Choroid plexus epithelial cell (primary cell): Measurements from ENCODE around the gene HNF1B.

Experiments used
- DNase-seq: peaks from one replicate; pipeline ENCODE4 v3.0.0-alpha.2; 2010; ENCODE audit warnings: low read depth
- H3K4me3 ChIP-seq: 2 replicates; pipeline ENCODE4 v1.5.1; 2011; ENCODE audit warnings: low read depth, mild to moderate bottlenecking, control low read depth, low read length, moderate library complexity
- TF ChIP-seq, protein P1 (sequence below): conservative IDR thresholded peaks from 2 replicates; pipeline ENCODE4 v1.5.1; 2011; ENCODE audit warnings: low read depth, mild to moderate bottlenecking, control low read depth, inconsistent platforms, low read length, moderate library complexity

HNF1B gene

GRCh38 chr17:37699285-37699973 is 45.4 kb downstream of the HNF1B start:
- no peak overlapping the region for H3K4me3 ChIP-seq
- TF ChIP-seq, protein P1, sequence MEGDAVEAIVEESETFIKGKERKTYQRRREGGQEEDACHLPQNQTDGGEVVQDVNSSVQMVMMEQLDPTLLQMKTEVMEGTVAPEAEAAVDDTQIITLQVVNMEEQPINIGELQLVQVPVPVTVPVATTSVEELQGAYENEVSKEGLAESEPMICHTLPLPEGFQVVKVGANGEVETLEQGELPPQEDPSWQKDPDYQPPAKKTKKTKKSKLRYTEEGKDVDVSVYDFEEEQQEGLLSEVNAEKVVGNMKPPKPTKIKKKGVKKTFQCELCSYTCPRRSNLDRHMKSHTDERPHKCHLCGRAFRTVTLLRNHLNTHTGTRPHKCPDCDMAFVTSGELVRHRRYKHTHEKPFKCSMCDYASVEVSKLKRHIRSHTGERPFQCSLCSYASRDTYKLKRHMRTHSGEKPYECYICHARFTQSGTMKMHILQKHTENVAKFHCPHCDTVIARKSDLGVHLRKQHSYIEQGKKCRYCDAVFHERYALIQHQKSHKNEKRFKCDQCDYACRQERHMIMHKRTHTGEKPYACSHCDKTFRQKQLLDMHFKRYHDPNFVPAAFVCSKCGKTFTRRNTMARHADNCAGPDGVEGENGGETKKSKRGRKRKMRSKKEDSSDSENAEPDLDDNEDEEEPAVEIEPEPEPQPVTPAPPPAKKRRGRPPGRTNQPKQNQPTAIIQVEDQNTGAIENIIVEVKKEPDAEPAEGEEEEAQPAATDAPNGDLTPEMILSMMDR = no peak
- no peak for DNase-seq

GRCh38 chr17:37698911-37699255 is 46.0 kb downstream of the HNF1B start:
- TF ChIP-seq, protein P1 = no peak

DNA sequence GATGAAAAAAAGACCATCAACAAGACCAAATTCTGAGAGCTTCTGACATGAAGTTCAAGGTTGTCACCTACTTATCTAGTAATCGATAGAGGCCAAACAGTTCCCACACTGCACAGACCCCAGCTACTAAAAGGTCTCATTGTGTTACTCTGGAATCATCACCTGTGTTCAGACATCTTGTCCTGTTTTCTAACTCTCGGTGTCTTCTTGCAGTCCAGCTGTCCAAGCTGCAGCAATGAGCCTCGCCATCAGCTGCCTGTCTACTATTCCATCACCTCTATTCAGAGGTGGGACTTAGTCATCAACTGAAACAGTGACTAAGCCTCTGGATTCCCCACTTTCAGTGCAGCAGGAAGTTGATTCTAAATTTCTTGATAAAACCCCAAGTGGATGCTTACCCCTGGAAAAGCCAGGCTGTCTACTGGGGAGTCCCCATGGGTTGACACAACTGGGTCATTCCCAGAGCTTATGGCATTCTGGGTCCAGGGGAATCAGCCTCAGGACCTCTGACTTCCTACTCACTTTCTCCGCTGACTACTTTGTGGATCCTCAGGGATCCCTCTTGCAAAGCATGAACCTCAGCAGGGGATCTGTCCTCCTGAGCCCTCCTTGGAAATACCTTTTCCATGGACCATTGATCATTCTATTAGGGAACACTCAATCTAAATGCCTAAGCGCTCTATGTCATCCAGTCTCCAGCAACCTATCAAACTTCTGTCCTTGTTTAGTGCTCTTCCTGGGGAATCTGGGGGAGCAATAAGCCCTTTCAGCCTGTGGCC is 46.5 kb downstream of the HNF1B start:
- peak; percentile 54 for DNase-seq
- TF ChIP-seq, protein P1 = no peak
- H3K4me3 ChIP-seq = no peak overlapping the region

More at GRCh38 chr17:37698911-37699255, 46.0 kb downstream of the HNF1B start:
- no peak overlapping the region for H3K4me3 ChIP-seq
- DNase-seq = no peak

GRCh38 chr17:37697381-37697780 is 47.5 kb downstream of the HNF1B start:
- H3K4me3 ChIP-seq = no peak overlapping the region
- DNase-seq = no peak
- TF ChIP-seq, protein P1 = no peak

- H3K4me3 ChIP-seq = no peak overlapping the region
- TF ChIP-seq, protein P1 = no peak
- no peak for DNase-seq
These were observed 48.5 kb downstream of the HNF1B start for GRCh38 chr17:37696366-37696765.

- no peak for DNase-seq
- TF ChIP-seq, protein P1 = no peak
- H3K4me3 ChIP-seq = no peak overlapping the region
These were observed 49.1 kb downstream of the HNF1B start for GRCh38 chr17:37695726-37696125.
